Liver (tissue), 3 donors: ENCODE measurements around the gene VPS35.
A peak's percentile ranks its signal among the peaks of the same experiment; 100 is the strongest.

ENCODE experiments used
- CTCF ChIP-seq: fragments of 150-350 bp; IDR thresholded peaks from 2 replicates; pipeline ENCODE4 v1.5.1; 2017; ENCODE audit warnings: improper control_type of control experiment, low read depth, low read length; ENCODE audit not compliant: missing input control
- EGR1 ChIP-seq, 2 donors: IDR thresholded peaks; 2 replicates each; pipeline ENCODE4 v1.6.1; 2016 to 2018; ENCODE audit warnings: antibody characterized with exemption in 2 of 2, low read depth in 2 of 2
- GABPA ChIP-seq, 2 donors: IDR thresholded peaks in 1 of 2; conservative IDR thresholded peaks in 1 of 2; 2 replicates each; pipeline ENCODE4 v1.6.1; 2016; ENCODE audit warnings: antibody characterized with exemption in 2 of 2, mild to moderate bottlenecking in 1 of 2, moderate library complexity in 1 of 2
- JUND ChIP-seq, 2 donors: IDR thresholded peaks; 2 replicates each; pipeline ENCODE4 v1.6.1; 2016; ENCODE audit warnings: antibody characterized with exemption in 2 of 2
- NR2F2 ChIP-seq: IDR thresholded peaks from 2 replicates; pipeline ENCODE4 v1.6.1; 2016; ENCODE audit warnings: antibody characterized with exemption
- RAD21 ChIP-seq, 2 donors: IDR thresholded peaks; 2 replicates each; pipeline ENCODE4 v1.6.1; 2016; ENCODE audit warnings: antibody characterized with exemption in 2 of 2, mild to moderate bottlenecking in 2 of 2
- REST ChIP-seq: IDR thresholded peaks from 2 replicates; pipeline ENCODE4 v1.6.1; 2016; ENCODE audit warnings: antibody characterized with exemption, mild to moderate bottlenecking
- RXRA ChIP-seq, 2 donors: IDR thresholded peaks; 2 replicates each; pipeline ENCODE4 v1.6.1; 2017 to 2018; ENCODE audit warnings: antibody characterized with exemption in 2 of 2, mild to moderate bottlenecking in 1 of 2
- SP1 ChIP-seq: IDR thresholded peaks from 2 replicates; pipeline ENCODE4 v1.6.1; 2018; ENCODE audit warnings: antibody characterized with exemption, mild to moderate bottlenecking
- TAF1 ChIP-seq: conservative IDR thresholded peaks from 2 replicates; pipeline ENCODE4 v1.6.1; 2016; ENCODE audit warnings: antibody characterized with exemption, mild to moderate bottlenecking
- YY1 ChIP-seq: IDR thresholded peaks from 2 replicates; pipeline ENCODE4 v1.6.1; 2016; ENCODE audit warnings: antibody characterized with exemption, mild to moderate bottlenecking
- ZBTB33 ChIP-seq: IDR thresholded peaks from 2 replicates; pipeline ENCODE4 v1.6.1; 2016; ENCODE audit warnings: antibody characterized with exemption
- TF ChIP-seq, protein P1 (sequence below): IDR thresholded peaks from 2 replicates; pipeline ENCODE4 v1.6.1; 2016; ENCODE audit warnings: antibody characterized with exemption
- TF ChIP-seq, protein P2 (sequence below): IDR thresholded peaks from 2 replicates; pipeline ENCODE4 v1.6.1; 2016; ENCODE audit warnings: antibody characterized with exemption
- donor health status: healthy.
- donor health status: healthy.

- TF ChIP-seq JUND (IDR thresholded peaks at IDR 0.05): no peak
- TF ChIP-seq REST: no peak
- TF ChIP-seq CTCF: no peak
- TF ChIP-seq GABPA (IDR thresholded peaks at IDR 0.05 in 1 of 2, conservative IDR thresholded peaks at IDR 0.05 in 1 of 2): no peak
- no peak for TF ChIP-seq NR2F2
- TF ChIP-seq YY1: peak; percentile 58
- TF ChIP-seq RAD21 (IDR thresholded peaks at IDR 0.05): no peak
- TF ChIP-seq SP1: no peak
- no peak for TF ChIP-seq EGR1 (IDR thresholded peaks at IDR 0.05; ENCODE audit: low read depth in 2 of 2)
- no peak for TF ChIP-seq TAF1
- no peak for TF ChIP-seq ZBTB33
- TF ChIP-seq, protein P1, sequence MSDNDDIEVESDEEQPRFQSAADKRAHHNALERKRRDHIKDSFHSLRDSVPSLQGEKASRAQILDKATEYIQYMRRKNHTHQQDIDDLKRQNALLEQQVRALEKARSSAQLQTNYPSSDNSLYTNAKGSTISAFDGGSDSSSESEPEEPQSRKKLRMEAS: no peak
- TF ChIP-seq, protein P2, sequence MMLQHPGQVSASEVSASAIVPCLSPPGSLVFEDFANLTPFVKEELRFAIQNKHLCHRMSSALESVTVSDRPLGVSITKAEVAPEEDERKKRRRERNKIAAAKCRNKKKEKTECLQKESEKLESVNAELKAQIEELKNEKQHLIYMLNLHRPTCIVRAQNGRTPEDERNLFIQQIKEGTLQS: no peak
- no peak for TF ChIP-seq RXRA (IDR thresholded peaks at IDR 0.05)
Observed at GRCh38 chr16:46621006-46621933, 67.7 kb downstream of the VPS35 start, which contains the start of gene SHCBP1.
